Caco-2 (cell line): ENCODE results near the gene FIGNL1. TPM values are rescaled to one million over a fixed set of nuclear protein-coding genes. Genes with fewer than 3 reads are reported as not detected.

ENCODE experiments used
- BruUV-seq: library from RNA; stranded (reverse); fragments of 400-500 nt; replicated peaks from 2 replicates; lab custom pipeline; 2021; lab: Mats Ljungman, UMichigan
- CTCF ChIA-PET: fragments of 300-600 bp; sonication (Branson Sonifier 250); formaldehyde crosslinking; loops from one replicate; lab custom pipeline; 2022; ENCODE audit warnings: antibody characterized with exemption; lab: Charles Lee
- POLR2A ChIA-PET: fragments of 300-600 bp; sonication (Branson Sonifier 250); formaldehyde crosslinking; loops from one replicate; lab custom pipeline; 2022; ENCODE audit warnings: antibody characterized with exemption; lab: Charles Lee
- DNase-seq, 2 experiments: peaks; one replicate each; pipeline versions ENCODE4 v3.0.0 to v3.0.0-alpha.2; 2020 to 2022
- H3K27me3 ChIP-seq: replicated peaks from 2 replicates; pipeline ENCODE4 v1.6.0; 2011; ENCODE audit warnings: low read length; ENCODE audit not compliant: control insufficient read depth, insufficient read depth
- H3K36me3 ChIP-seq: 2 replicates; pipeline ENCODE4 v1.5.1; 2011; ENCODE audit warnings: low read length; ENCODE audit not compliant: control insufficient read depth, insufficient read depth
- H3K4me1 ChIP-seq: fragments of 250-450 bp; sonication (Bioruptor Pico); 2 replicates; pipeline ENCODE4 v1.5.1; 2020; ENCODE audit warnings: mild to moderate bottlenecking
- H3K4me3 ChIP-seq: 2 replicates; pipeline ENCODE4 v1.5.1; 2011; ENCODE audit warnings: low read depth, mild to moderate bottlenecking, control low read depth, low read length
- H3K9me3 ChIP-seq: fragments of 250-450 bp; sonication (Bioruptor Pico); 2 replicates; pipeline ENCODE4 v1.5.1; 2020; ENCODE audit warnings: mild to moderate bottlenecking, moderate library complexity
- H3K27ac Mint-ChIP-seq: one replicate; pipeline ENCODE4 v1.8.0; 2022; ENCODE audit warnings: mixed read lengths; ENCODE audit not compliant: unreplicated experiment
- H3K27me3 Mint-ChIP-seq: one replicate; pipeline ENCODE4 v1.8.0; 2022; ENCODE audit warnings: mixed read lengths; ENCODE audit not compliant: insufficient read depth, unreplicated experiment
- H3K36me3 Mint-ChIP-seq: one replicate; pipeline ENCODE4 v1.8.0; 2022; ENCODE audit warnings: mild to moderate bottlenecking, mixed read lengths; ENCODE audit not compliant: insufficient read depth, unreplicated experiment
- H3K4me1 Mint-ChIP-seq: one replicate; pipeline ENCODE4 v1.8.0; 2022; ENCODE audit warnings: low read depth, mixed read lengths; ENCODE audit not compliant: unreplicated experiment
- H3K4me3 Mint-ChIP-seq: one replicate; pipeline ENCODE4 v1.8.0; 2022; ENCODE audit warnings: mild to moderate bottlenecking, moderate library complexity, mixed read lengths; ENCODE audit not compliant: unreplicated experiment
- H3K9me3 Mint-ChIP-seq: one replicate; pipeline ENCODE4 v1.8.0; 2022; ENCODE audit warnings: mixed read lengths; ENCODE audit not compliant: unreplicated experiment
- CTCF ChIP-seq, 2 experiments: fragments of 200-600 bp in 1 of 2; IDR thresholded peaks; 1 replicate in 1 of 2; 2 replicates in 1 of 2; pipeline versions ENCODE4 v1.5.1 to v1.8.0; 2011 to 2022; ENCODE audit warnings: antibody characterized with exemption in 1 of 2, control low read depth in 1 of 2, inconsistent platforms in 1 of 2, low read depth in 1 of 2, low read length in 1 of 2, mild to moderate bottlenecking in 1 of 2, moderate library complexity in 1 of 2; ENCODE audit not compliant: insufficient read depth in 1 of 2, severe bottlenecking in 1 of 2, unreplicated experiment in 1 of 2
- intact Hi-C: fragments of 100-400 bp; cut with micrococcal nuclease; formaldehyde crosslinking; loops from one replicate; pipeline ENCODE4 v1.10.0; 2022; ENCODE audit not compliant: unreplicated experiment
- total RNA-seq: library from RNA; stranded (reverse); gene quantifications from 2 replicates; pipeline ENCODE4 v1.2.3, GENCODE V29; 2022

Gene FIGNL1
- total RNA-seq, 1 experiment from 2014 or later: 47.2 TPM

DNA sequence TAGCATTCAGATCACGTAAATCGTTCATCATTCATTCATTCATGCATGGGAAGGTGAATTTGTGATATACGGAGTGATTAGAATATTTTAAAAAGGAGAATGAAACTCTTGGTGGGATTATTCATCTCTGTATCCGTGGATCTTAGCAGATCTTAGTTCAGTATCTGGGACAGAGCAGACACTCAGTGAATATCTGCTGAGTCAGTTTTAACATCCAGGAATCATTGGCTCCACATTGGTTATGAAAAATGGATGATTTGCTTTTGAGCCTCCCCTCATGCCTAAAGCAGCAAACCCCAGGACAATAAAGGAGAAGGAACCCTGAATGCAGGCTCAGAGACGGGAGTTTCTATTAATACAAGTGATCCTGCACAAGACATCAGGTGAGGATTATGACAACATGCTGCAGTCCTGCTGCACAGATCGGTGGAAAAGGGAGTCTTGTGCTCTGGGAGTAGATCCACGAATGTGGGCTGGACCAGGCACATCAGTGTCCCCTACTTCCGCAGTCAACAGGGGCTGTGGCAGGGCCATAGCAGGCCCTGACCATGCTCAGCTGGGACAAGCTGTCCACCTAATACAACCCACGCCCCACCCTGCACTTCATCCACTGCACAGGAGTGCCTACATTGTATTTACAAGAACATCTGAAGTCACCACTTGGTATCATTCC lies 26.9 kb upstream of the FIGNL1 start:
- no peak for DNase-seq
- POLR2A ChIA-PET: no interaction called here
- Mint-ChIP-seq H3K36me3 (peaks cover 31% of the 10 kb centered on the region), H3K27ac (no peak overlapping the region), H3K9me3 (no peaks in the 10 kb centered on the region), H3K27me3 (no peaks in the 10 kb centered on the region), H3K4me1 (peaks cover 28% of the 10 kb centered on the region), H3K4me3 (no peak overlapping the region)
- intact Hi-C loops: loop anchor here (2.0 to 10.0 kb wide), 3 partner anchors 16 to 688 kb away; no protein-coding TSS in a partner anchor
- CTCF ChIA-PET: no interaction called here
- Histone ChIP-seq H3K4me3 (no peak overlapping the region), H3K36me3 (peaks cover 3% of the 10 kb centered on the region), H3K4me1 (peaks cover 19% of the 10 kb centered on the region), H3K27me3 (no peaks in the 10 kb centered on the region), H3K9me3 (no peaks in the 10 kb centered on the region)
- BruUV-seq: no TSS peak
- TF ChIP-seq CTCF (IDR thresholded peaks at IDR 0.05; ENCODE audit: insufficient read depth in 1 of 2, low read depth in 1 of 2, low read length in 1 of 2, severe bottlenecking in 1 of 2, unreplicated experiment in 1 of 2): no peak

DNA sequence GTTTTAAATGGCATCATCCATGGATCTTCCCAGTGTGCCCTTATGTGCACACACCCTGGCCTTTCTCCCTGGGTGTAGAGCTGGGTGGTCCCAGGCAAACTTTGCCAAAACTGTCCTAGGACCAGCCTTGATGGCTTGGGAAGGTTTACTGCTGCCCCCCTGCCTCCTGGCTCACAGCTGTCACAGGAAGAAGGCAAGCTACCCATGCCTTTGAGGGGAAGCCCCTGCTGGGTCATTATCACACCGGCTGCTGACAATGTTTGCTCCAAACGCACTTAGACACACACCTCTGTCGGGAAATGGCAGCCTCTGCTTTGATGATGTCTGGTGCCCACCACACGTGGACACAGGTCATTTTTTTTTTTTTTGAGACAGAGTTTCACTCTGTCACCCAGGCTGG lies 25.2 kb upstream of the FIGNL1 start:
- TF ChIP-seq CTCF (IDR thresholded peaks at IDR 0.05; ENCODE audit: insufficient read depth in 1 of 2, low read depth in 1 of 2, low read length in 1 of 2, severe bottlenecking in 1 of 2, unreplicated experiment in 1 of 2): no peak
- Mint-ChIP-seq H3K4me3 (no peak overlapping the region), H3K4me1 (peaks cover 24% of the 10 kb centered on the region), H3K9me3 (no peaks in the 10 kb centered on the region), H3K27me3 (no peaks in the 10 kb centered on the region), H3K27ac (no peak overlapping the region), H3K36me3 (peaks cover 25% of the 10 kb centered on the region)
- Histone ChIP-seq H3K27me3 (no peaks in the 10 kb centered on the region), H3K4me1 (peaks cover 19% of the 10 kb centered on the region), H3K4me3 (no peak overlapping the region), H3K9me3 (no peaks in the 10 kb centered on the region), H3K36me3 (peaks cover 1% of the 10 kb centered on the region; the same call in 1 of the 2 replicates)
- CTCF ChIA-PET: no interaction called here
- intact Hi-C loops: loop anchor here (10.0 kb wide), 1 partner anchor 689 kb away; no protein-coding TSS in a partner anchor
- DNase-seq: no peak
- POLR2A ChIA-PET: no interaction called here
- no TSS peak for BruUV-seq

DNA sequence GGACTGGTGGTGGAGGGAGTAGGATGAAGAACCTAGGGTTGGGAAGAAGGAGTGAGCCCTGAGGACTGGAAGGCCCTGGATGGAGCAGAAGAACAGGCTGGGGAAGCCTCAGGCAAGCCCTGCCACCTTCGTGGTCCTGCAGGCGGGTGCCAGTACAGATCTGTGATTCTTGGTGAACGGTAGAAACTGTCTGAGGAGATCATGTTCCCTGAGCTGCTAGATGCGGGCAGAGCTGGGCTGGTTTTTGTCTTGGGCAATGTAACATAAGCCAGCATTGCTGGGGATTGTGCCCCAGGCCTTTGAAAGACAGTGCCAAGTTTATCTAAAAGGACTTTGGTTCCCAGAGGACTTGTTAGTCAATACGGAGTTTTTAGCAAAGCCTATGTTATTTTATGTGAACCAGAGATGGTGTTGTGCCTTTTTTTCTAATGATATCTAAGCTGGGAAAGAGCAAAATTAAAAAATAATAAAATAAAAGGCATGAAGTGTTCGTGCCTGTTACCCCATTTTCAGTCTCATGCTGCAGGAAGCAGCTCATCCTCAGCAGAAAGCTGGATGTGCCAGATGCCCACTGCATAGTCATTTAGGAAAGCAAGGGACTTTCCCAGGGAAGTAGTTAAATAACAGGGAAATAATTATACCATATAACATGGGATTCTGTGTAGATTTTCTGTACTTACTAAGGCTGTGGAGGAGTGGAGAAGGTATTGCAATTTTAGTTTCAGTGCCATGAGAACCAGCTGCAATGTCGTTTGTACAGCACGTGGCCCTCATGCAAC lies 24.4 kb upstream of the FIGNL1 start:
- ChIA-PET POLR2A (no interaction called here), CTCF (no interaction called here)
- no peak overlapping the region for H3K4me3 ChIP-seq
- no peaks in the 10 kb centered on the region for H3K9me3 Mint-ChIP-seq
- H3K4me1 ChIP-seq: peaks cover 19% of the 10 kb centered on the region
- TF ChIP-seq CTCF (IDR thresholded peaks at IDR 0.05; ENCODE audit: insufficient read depth in 1 of 2, low read depth in 1 of 2, low read length in 1 of 2, severe bottlenecking in 1 of 2, unreplicated experiment in 1 of 2): no peak
- peaks cover 24% of the 10 kb centered on the region for H3K4me1 Mint-ChIP-seq
- H3K27me3 ChIP-seq: no peaks in the 10 kb centered on the region
- no peaks in the 10 kb centered on the region for H3K9me3 ChIP-seq
- intact Hi-C loops: loop anchor here (10.0 kb wide), 1 partner anchor 690 kb away; no protein-coding TSS in a partner anchor
- H3K27me3 Mint-ChIP-seq: no peaks in the 10 kb centered on the region
- H3K36me3 Mint-ChIP-seq: peaks cover 19% of the 10 kb centered on the region
- H3K4me3 Mint-ChIP-seq: no peak overlapping the region
- DNase-seq: no peak
- no peaks in the 10 kb centered on the region for H3K36me3 ChIP-seq
- peak overlapping the region; percentile 31 for H3K27ac Mint-ChIP-seq
- no TSS peak for BruUV-seq
